MM.1S (cell line): Measurements from ENCODE around the gene PSTPIP2.
"Not testable (repeated sequence)": the region's sequence is repeated elsewhere in the genome, so short reads cannot be mapped to it uniquely, and the experiment has no call there.

Source experiments
- DNase-seq: peaks from one replicate; pipeline ENCODE4 v3.0.0-alpha.2; 2015
- H2AFZ ChIP-seq: fragments of 300-600 bp; sonication (generic); 2 replicates; pipeline ENCODE4 v1.6.0; 2016; ENCODE audit warnings: antibody characterized with exemption, low read length
- H3F3A ChIP-seq: fragments of 300-600 bp; sonication (generic); 2 replicates; pipeline ENCODE4 v1.6.1; 2016; ENCODE audit warnings: mild to moderate bottlenecking, antibody characterized with exemption, low read length, moderate library complexity, mixed read lengths; ENCODE audit not compliant: insufficient read depth
- H3K27ac ChIP-seq: fragments of 300-600 bp; sonication (generic); 2 replicates; pipeline ENCODE4 v1.5.1; 2016; ENCODE audit warnings: mild to moderate bottlenecking, low read length
- H3K27me3 ChIP-seq: fragments of 300-600 bp; sonication (generic); replicated peaks from 2 replicates; pipeline ENCODE4 v1.6.0; 2016; ENCODE audit warnings: low read length; ENCODE audit not compliant: insufficient read depth
- H3K36me3 ChIP-seq: fragments of 300-600 bp; sonication (generic); replicated peaks from 2 replicates; pipeline ENCODE4 v1.6.1; 2016; ENCODE audit warnings: mild to moderate bottlenecking, low read length, mixed read lengths; ENCODE audit not compliant: insufficient read depth
- H3K4me1 ChIP-seq: fragments of 300-600 bp; sonication (generic); 2 replicates; pipeline ENCODE4 v1.6.1; 2016; ENCODE audit warnings: low read length, mixed read lengths
- H3K4me2 ChIP-seq: fragments of 300-600 bp; sonication (generic); 2 replicates; pipeline ENCODE4 v1.6.0; 2016; ENCODE audit warnings: low read depth, low read length
- H3K4me3 ChIP-seq: fragments of 300-600 bp; sonication (generic); 2 replicates; pipeline ENCODE4 v1.5.1; 2016; ENCODE audit warnings: low read length, mixed read lengths
- H3K79me2 ChIP-seq: fragments of 300-600 bp; sonication (generic); 2 replicates; pipeline ENCODE4 v1.6.1; 2016; ENCODE audit warnings: mixed run types, low read length, mixed read lengths
- H3K9ac ChIP-seq: fragments of 300-600 bp; sonication (generic); 2 replicates; pipeline ENCODE4 v1.6.1; 2016; ENCODE audit warnings: low read length, mixed read lengths
- H3K9me2 ChIP-seq: fragments of 300-600 bp; sonication (generic); replicated peaks from 2 replicates; pipeline ENCODE4 v1.6.1; 2016; ENCODE audit warnings: mild to moderate bottlenecking, low read length, mixed read lengths; ENCODE audit not compliant: insufficient read depth
- H3K9me3 ChIP-seq: fragments of 300-600 bp; sonication (generic); replicated peaks from 2 replicates; pipeline ENCODE4 v1.6.1; 2016; ENCODE audit warnings: mild to moderate bottlenecking, low read length, mixed read lengths; ENCODE audit not compliant: insufficient read depth
- H4K20me1 ChIP-seq: fragments of 300-600 bp; sonication (generic); 2 replicates; pipeline ENCODE4 v1.6.1; 2016; ENCODE audit warnings: mild to moderate bottlenecking, low read length, moderate library complexity, mixed read lengths; ENCODE audit not compliant: insufficient read depth
- CTCF ChIP-seq: fragments of 300-600 bp; sonication (generic); IDR thresholded peaks from 2 replicates; pipeline ENCODE4 v1.5.1; 2016; ENCODE audit warnings: antibody characterized with exemption, low read length, mixed read lengths
- EZH2 ChIP-seq: fragments of 300-600 bp; sonication (generic); optimal IDR thresholded peaks from 2 replicates; pipeline ENCODE3; 2017; ENCODE audit warnings: low read depth, mild to moderate bottlenecking, antibody characterized with exemption, low read length, mixed read lengths
- EZH2phosphoT487 ChIP-seq: fragments of 300-600 bp; sonication (generic); IDR thresholded peaks from 2 replicates; pipeline ENCODE4 v1.6.1; 2018; ENCODE audit warnings: antibody characterized with exemption, low read length

Gene PSTPIP2

GRCh38 chr18:46050268-46050667, 21.8 kb downstream of the PSTPIP2 start:
- no peaks in the 10 kb centered on the region for H3K36me3 ChIP-seq
- no peak overlapping the region for H3K4me2 ChIP-seq
- peaks cover 9% of the 10 kb centered on the region for H3K4me1 ChIP-seq
- H3K79me2 ChIP-seq, result no peaks in the 10 kb centered on the region
- no peaks in the 10 kb centered on the region for H4K20me1 ChIP-seq
- H3F3A ChIP-seq, result peaks cover 3% of the 10 kb centered on the region; the same call in 1 of the 2 replicates
- H3K9me2 ChIP-seq, result no peaks in the 10 kb centered on the region
- H3K27ac ChIP-seq, result no peak overlapping the region
- H2AFZ ChIP-seq, result no peak overlapping the region
- no peak for TF ChIP-seq EZH2
- TF ChIP-seq CTCF, result no peak
- TF ChIP-seq EZH2phosphoT487, result no peak
- H3K9ac ChIP-seq, result no peak overlapping the region
- H3K4me3 ChIP-seq, result no peak overlapping the region
- H3K9me3 ChIP-seq, result no peaks in the 10 kb centered on the region
- DNase-seq, result no peak
- H3K27me3 ChIP-seq, result no peaks in the 10 kb centered on the region

GRCh38 chr18:46048641-46049040, 23.4 kb downstream of the PSTPIP2 start:
- Histone ChIP-seq H3K27me3 (no peaks in the 10 kb centered on the region), H3K9me3 (no peaks in the 10 kb centered on the region), H3K9me2 (no peaks in the 10 kb centered on the region), H3K27ac (no peak overlapping the region), H3K4me1 (0 out of 2 replicates have a peak, but pooled peaks cover 3% of the 10 kb centered on the region), H2AFZ (no peak overlapping the region), H3K4me2 (no peak overlapping the region), H3K4me3 (no peak overlapping the region), H4K20me1 (no peaks in the 10 kb centered on the region), H3K36me3 (no peaks in the 10 kb centered on the region), H3F3A (no peaks in the 10 kb centered on the region), H3K79me2 (no peaks in the 10 kb centered on the region), H3K9ac (no peak overlapping the region)
- no peak for DNase-seq
- TF ChIP-seq EZH2, result no peak
- TF ChIP-seq EZH2phosphoT487, result no peak
- no peak for TF ChIP-seq CTCF

GRCh38 chr18:46047369-46047768, 24.7 kb downstream of the PSTPIP2 start:
- H2AFZ ChIP-seq, DNase-seq, H3K79me2 ChIP-seq, H3F3A ChIP-seq, H3K27ac ChIP-seq, H3K27me3 ChIP-seq, H3K4me1 ChIP-seq, H3K9me3 ChIP-seq, H3K9me2 ChIP-seq, H3K9ac ChIP-seq, H3K4me3 ChIP-seq, H3K36me3 ChIP-seq, H3K4me2 ChIP-seq, H4K20me1 ChIP-seq: not testable (repeated sequence)

GRCh38 chr18:46046688-46047087, 25.4 kb downstream of the PSTPIP2 start:
- Histone ChIP-seq H3K9me3 (no peaks in the 10 kb centered on the region), H3K27ac (no peak overlapping the region), H3K4me2 (no peak overlapping the region), H3K36me3 (no peaks in the 10 kb centered on the region), H2AFZ (no peak overlapping the region), H3K4me3 (no peak overlapping the region), H3K9me2 (no peaks in the 10 kb centered on the region), H3K9ac (no peak overlapping the region), H4K20me1 (no peaks in the 10 kb centered on the region), H3K27me3 (no peaks in the 10 kb centered on the region), H3F3A (no peaks in the 10 kb centered on the region), H3K4me1 (peaks cover 9% of the 10 kb centered on the region), H3K79me2 (no peaks in the 10 kb centered on the region)
- no peak for TF ChIP-seq EZH2
- TF ChIP-seq CTCF, result no peak
- TF ChIP-seq EZH2phosphoT487, result no peak
- no peak for DNase-seq
